Central memory CD4-positive, alpha-beta T cell (primary cell): ENCODE results near the gene ZNF536.
"Not testable (repeated sequence)": the region's sequence is repeated elsewhere in the genome, so short reads cannot be mapped to it uniquely, and the experiment has no call there.

Experiments used
- DNase-seq: peaks from one replicate; pipeline ENCODE4 v3.0.0; 2022

The ZNF536 gene

DNA sequence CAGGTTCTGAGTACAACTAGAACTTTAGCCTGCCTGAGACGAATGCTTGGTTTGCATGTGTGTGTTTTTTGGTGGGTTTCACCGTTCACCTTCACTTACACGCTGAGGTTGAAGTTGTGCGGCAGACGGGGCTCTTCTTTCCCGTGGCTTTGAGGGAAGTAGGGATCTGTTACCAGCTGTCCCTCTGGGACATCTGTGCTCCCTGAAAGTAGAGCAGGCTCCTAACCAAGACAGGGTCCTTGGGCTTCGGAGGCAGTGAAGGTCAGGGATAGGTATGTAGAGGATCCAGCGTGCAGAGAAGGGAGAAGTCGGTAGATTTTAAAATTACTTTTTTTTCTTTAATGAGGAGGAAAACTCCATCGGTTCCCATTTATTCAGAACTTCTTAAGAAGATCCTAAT lies 48.7 kb downstream of the ZNF536 start:
- no peak for DNase-seq

DNA sequence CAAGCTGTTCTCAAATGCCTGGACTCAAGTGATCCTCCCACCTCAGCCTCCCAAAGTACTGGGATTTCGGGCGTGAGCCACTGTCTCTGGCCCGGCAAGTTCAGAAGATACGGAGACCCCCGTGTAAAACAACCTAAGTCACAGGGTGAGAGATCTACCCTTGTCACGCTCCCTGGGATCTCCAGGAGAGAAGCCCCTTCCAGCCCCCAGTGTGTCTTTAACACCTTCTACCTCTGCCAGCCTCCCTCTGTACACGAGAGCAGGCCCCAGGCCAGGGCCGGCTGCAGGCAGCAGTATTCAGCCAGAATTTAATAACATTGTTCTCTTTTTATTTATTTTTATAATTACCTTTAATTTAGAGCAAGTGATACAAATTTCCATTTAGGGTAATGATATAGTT lies 49.4 kb downstream of the ZNF536 start:
- no peak for DNase-seq

DNA sequence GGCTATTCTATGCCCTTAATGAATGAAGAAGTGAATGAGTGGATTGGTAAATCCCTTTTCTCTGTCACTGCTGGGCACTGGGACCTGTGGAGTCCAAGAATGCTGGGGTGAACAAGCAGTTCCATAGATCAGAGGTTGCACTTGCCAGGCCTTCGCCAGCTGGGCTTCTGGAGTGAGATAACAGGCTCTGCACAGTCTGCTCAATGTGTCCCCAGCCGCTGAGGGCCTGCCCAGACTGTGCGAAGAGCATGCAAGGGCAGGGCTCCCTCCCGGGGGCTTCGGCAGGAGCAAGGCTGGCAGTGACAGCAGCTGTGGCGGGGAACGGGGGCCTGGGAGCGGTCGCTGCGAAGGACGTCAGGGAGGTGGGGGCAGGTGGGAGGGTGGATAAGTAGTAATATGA lies 51.3 kb downstream of the ZNF536 start:
- DNase-seq = no peak

DNA sequence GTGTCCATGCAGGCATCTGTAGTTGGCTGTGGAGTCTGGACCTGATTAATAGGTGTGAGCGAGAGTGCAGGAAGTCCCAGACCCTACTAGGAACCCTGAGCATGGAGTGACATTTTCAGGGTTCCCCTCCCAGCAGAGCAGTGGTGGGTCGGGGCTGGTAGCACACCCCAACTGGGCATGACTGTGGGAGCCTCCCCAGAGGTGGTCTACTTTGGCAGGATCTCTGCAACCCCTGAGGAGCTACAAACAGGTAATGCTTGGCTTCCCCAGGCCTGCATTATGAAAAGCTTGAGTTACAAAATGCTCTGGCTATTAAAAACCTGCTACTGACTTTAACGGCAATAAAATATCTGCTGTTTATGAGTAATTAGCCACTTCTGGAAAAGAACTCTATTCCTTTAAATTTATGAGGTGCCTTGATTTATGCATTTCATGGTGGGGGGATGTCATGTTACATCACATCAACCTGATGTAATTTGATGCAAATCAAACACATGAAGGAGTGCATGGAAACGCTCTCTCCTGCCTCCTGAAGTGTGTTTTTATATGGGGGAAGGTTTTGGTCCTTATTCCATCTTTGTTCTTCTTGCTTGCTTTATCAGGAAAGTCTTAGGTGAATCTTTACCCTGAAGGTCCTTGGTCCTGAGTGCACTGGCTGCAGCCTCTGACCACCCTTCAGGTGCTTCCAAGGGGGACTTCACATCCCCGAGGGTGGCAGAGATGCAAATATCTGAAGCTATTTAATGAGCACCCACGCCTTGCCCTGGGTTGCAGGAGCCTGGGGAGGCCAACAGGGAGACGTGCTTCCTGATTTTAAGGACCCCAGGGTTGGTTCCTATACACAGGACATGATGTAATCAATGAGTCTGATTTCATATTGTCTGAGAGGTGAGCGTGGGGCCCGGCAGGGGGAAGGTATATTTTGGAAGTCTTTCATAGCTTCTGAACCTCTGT lies 54.0 kb downstream of the ZNF536 start:
- DNase-seq = no peak

DNA sequence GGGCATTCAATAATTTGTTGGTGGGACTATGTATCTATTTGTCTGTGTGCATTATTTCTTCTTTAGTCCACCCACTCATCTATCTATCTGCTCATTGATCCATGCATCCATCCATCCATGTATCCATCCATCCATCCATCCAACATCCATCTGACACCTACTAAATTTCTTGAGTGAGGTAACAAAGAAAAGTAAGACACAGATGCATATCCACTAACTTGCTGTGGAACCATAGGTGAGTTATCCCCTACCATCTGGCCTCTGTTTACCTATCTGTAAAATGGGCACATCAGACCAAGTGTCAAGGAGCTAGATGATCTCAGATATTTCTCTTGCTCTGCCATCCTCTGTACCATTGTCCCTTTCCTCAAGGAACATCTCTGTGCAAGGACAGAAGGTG lies 54.7 kb downstream of the ZNF536 start:
- no peak for DNase-seq

DNA sequence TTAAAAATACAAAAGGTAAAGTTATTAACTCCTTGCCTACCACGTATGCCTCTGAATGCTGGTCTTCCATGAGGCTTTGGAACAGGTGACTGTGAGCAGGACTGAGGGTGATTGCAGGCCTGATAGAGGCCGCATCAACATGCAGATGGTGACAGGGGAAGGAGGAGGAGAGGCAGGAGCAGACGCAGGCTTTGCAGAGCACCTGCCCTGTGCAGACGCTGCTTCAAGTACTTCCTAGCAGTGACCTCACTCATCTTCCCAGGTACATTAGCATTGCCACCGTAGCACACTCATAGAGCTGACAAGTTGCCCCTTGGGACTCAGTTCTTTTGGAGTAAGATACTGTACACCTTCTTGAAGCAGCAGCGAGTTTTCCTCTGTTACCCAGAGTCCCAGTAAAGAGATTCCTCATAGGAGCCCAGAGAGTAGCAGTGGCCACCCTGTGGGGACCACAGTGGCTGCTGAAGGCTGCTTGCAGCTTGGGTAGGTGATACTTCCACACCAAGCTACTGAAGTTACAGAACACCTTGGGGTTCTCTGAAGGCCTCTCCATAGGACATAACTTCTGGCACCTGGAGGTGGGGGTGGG lies 56.0 kb downstream of the ZNF536 start:
- DNase-seq = no peak

DNA sequence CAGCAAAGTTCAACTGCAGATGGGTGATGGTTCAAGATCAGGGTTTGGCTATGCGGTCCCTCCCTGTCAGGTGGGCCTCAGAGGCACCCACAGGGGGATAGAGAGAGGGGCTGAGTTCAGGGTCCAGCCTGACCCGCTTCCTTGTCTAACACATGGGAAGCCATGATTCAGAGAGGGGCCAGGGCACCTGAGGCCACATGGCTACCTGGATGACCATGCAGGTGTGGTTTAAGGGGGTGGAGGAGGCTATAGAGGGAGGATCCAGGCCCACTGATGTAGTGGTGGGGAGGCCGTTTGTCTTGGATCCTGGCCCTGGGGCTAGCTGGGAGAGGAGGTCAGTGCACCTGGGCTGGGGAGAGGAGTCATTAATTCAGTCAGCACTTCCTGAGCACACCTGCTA lies 56.7 kb downstream of the ZNF536 start:
- DNase-seq = no peak

DNA sequence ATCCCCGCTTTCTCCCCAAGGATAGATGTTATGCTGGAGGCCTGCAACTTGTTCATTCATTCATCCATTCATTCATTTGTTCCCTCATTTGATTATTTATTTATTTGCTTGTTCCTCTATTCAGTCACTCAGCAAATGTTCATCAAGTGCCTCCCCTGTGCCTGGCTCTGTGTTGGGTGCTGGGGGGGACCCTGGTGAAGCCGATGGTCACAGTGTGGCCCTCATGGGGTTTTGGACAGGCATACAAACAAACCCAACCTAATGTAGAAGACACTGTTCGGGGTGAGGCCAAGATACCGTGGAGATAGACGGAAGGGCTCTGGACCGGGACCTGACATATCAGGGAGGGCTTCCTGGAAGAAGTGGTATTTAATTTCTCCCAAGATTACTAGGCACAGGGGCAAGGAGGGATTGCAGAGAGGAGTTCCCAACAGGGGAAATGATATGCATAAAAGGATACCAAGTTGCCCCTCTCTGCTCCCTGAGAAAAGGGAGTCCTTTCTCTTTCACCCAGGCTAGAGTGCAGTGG lies 58.1 kb downstream of the ZNF536 start:
- no peak for DNase-seq

DNA sequence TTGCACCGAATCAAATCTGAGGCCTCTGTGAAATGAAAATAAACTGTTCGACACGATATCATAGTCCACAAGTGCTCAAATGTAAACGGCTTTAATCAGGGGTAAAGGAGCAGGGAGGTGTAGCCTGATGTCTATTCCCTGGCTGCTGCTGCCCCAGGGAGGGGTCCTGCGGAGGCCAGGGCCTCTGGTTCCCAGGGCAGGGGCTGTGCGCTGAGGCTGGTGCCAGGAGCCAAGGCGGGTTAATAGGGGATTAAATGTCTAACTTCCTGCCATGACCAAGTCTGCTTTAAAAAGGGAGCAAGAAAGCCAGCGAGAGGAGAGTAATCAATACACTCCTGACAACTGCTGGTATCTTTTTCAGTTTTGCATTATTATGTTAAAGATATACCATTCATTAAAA lies 59.4 kb downstream of the ZNF536 start:
- DNase-seq = no peak

DNA sequence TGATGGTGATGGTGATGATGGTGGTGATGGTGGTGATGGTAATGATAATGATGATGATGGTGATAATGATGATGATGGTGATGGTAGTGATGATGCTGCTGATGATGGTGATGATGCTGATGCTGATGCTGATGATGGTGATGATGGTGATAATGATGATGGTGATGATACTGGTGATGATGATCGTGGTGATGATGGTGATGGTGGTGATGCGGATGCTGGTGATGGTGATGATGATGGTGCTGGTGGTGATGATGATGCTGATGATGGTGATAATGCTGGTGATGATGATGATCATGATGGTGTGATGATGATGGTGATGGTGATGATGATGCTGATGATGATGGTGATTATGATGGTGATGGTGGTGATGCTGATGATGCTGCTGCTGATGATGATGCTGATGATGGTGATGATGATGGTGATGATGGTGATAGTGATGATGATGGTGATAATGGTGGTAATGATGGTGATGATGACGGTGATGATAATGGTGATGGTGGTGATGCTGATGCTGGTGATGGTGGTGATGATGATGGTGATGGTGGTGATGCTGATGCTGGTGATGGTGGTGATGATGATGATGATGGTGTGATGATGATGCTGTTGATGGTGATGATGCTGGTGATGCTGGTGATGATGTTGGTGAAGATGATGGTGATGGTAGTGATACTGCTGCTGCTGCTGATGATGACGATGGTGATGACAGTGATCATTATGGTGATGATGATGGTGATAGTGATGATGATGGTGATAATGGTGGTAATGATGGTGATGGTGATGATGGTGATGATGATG lies 62.8 kb downstream of the ZNF536 start:
- DNase-seq = no peak

DNA sequence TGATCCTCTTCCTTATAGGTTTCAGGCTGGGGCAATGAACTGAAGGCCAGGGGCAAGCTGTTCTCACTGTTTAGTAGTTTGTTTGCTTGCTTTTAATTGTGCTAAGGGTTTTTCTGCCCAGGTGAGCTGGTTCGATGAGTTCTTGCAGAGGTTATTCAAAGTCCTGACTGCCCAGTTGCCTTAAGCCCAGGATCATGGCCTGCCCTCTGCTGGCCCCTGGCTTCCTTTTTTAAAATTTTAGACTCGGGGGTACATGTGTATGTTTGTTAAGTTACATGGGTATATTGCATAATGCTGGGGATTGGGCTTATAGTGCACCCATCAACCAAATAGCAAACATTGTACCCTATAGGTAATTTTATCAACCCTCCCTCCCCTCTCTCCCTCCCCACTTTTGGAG lies 65.7 kb downstream of the ZNF536 start:
- no peak for DNase-seq

DNA sequence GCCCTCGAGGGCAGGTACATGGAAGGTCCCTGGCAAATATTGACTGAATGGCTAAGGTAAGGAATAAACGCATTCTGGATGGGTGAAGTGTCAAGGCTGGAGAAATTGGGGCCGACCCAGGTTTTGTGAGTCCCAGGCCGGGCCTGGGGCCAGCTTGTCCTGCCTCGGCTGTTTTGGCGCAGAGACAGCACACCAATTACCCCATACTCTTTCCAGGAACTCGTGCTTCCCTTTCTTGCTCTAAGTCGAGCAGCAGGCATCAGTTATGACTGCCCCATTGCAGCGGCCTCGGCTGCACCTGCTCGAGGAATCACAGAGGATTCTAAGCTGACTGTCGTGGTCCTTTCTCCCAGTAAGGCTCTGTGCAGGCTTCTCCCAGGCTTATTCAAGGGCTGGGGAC lies 67.1 kb downstream of the ZNF536 start:
- DNase-seq = no peak

DNA sequence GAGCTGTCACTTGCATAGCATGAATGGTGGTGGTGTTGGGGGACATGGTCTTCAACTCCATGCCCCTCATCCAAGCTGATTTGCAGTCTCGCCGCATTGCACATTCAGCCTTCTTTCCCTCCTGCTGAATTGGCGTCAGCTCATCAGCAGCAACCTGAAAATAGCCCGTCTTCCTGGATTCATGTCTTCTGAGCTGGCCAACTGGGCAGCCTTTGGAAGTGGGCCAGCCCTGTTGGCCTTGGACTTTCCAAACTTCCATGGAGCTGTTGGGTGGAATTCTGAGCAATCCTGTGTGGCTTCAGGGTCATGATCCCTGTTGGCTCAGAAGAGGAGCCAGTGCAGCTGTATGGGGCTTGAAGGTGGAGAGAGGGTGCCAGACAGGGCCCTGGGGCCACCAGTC lies 68.8 kb downstream of the ZNF536 start:
- DNase-seq = no peak

DNA sequence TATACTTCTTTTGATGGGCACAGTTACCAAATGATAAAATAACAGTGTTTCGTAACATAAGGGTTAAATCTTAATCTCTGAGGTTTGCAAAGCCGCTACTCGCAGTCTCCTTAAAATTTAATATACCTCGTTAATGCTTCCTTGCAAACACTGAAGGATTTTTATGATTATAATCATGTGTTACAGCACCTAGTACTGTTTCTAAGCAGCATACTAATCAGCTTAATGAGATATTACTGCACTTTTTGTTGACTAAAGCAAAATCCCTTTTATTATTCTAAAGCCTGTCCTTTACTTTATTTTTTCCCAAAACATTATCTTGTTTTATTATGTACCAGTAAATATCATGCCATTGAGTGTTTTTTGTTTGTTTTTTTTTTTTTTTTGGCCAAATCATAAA lies 70.5 kb downstream of the ZNF536 start:
- no peak for DNase-seq

DNA sequence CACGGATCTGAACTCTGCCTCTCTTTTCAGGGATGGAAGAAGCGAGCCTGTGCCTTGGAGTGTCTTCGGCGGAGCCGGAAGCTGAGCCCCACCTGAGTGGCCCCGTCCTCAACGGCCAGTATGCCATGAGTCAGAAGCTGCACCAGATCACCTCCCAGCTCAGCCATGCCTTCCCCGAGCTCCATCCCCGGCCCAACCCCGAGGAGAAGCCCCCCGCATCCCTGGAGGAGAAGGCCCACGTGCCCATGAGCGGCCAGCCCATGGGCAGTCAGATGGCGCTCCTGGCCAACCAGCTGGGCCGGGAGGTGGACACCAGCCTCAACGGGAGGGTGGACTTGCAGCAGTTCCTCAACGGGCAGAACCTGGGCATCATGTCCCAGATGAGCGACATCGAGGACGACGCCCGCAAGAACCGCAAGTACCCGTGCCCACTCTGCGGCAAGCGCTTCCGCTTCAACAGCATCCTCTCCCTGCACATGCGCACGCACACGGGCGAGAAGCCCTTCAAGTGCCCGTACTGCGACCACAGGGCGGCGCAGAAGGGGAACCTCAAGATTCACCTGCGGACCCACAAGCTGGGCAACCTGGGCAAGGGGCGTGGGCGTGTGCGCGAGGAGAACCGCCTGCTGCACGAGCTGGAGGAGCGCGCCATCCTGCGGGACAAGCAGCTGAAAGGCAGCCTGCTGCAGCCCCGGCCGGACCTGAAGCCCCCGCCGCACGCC lies 71.5 kb downstream of the ZNF536 start:
- no peak for DNase-seq

DNA sequence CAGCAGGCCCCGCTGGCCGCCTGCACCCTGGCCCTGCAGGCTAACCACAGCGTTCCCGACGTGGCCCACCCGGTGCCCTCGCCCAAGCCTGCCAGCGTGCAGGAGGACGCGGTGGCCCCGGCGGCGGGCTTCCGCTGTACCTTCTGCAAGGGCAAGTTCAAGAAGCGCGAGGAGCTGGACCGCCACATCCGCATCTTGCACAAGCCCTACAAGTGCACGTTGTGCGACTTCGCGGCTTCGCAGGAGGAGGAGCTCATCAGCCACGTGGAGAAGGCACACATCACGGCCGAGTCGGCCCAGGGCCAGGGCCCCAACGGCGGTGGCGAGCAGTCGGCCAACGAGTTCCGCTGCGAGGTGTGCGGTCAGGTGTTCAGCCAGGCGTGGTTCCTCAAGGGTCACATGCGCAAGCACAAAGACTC lies 72.1 kb downstream of the ZNF536 start:
- no peak for DNase-seq

DNA sequence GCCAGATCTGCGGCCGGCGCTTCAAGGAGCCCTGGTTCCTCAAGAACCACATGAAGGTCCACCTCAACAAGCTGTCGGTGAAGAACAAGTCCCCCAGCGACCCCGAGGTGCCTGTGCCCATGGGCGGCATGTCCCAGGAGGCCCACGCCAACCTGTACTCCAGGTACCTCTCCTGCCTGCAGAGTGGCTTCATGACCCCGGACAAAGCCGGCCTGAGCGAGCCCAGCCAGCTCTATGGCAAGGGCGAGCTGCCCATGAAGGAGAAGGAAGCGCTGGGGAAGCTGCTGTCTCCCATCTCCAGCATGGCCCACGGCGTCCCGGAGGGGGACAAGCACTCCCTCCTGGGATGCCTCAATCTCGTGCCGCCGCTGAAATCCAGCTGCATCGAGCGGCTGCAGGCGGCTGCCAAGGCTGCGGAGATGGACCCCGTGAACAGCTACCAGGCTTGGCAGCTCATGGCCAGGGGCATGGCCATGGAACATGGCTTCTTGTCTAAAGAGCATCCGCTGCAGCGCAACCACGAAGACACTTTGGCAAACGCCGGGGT lies 72.6 kb downstream of the ZNF536 start:
- no peak for DNase-seq

DNA sequence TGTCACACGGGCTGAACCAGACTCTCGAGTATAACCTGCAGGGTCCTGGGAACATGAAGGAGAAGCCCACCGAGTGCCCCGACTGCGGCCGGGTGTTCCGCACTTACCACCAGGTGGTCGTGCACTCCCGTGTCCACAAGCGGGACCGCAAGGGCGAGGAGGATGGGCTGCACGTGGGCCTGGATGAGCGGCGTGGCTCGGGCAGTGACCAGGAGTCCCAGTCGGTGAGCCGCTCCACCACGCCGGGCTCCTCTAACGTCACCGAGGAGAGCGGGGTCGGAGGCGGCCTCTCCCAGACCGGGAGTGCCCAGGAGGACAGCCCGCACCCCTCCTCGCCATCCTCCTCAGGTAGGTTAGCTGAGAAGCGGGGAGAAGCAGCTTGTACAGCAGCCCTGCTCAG lies 73.2 kb downstream of the ZNF536 start:
- no peak for DNase-seq

DNA sequence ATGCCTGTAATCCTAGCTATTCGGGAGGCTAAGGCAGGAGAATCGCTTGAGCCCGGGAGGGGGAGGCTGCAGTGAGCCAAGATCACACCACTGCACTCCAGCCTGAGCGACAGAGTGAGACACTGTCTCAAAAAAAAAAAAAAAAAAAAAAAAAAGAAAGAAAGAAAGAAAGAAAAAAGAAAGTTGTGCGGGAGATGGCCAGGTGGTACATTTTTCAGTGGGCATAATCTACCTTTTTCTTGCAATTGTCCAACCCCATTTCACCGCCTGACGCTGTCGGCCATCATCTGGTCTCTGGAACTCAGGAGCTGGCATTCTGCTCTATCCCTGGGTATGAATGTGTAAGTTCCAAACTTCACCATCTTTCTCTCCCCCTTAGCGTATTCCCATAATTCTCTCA lies 73.9 kb downstream of the ZNF536 start:
- not testable (repeated sequence) for DNase-seq

DNA sequence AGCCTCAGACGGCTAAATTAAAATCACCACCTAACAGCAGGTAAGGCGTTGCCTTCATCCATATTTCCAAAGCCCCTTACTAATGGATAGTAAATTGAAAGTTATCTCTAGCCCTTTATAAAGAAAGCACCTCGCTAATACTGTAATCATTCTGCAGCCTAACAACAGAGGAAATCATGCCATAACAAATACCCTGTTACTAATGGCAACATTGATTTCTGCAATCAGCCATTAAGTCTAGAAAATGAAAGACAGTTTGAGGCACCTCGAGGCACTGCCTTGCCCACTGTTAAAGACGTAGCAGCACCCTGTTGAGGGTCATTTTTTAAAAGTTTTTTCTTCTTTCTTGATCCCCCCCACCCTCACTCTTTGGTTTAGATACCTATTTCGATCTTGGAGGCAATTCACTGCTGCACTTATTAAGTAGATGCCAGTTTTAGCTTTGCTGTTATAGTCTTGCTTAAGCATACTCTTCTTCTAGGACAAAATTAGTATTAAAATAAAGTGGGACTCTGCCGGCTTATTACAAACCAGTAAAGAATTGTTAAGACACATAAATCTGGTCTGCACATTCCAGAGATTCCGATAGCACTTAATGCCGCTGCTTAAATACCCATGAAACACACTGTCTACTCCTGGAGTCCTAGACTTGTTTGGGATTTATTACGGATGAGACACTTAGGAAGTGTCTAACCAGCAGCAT lies 74.8 kb downstream of the ZNF536 start:
- DNase-seq = no peak

DNA sequence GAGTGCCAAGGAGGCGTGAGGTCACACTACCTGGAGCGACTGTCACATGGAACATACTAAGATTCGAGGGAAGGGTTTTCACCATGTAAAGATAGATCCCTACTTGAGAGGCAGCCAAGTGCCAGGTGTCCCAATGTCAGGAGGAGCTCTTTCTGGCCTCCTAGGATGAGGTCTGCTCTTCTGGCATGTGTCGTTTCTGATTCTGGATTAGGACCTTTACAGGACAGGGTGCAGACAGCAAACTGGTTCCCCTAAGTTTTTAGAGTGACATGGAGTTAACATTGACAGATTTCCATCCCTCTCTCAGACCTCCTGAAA lies 75.3 kb downstream of the ZNF536 start:
- DNase-seq = no peak
